Activated CD4-positive, alpha-beta T cell treated with anti-CD3 and anti-CD28 coated beads for 36 hours (primary cell): ENCODE measurements around the gene RPTOR. TPM values are rescaled to one million over a fixed set of nuclear protein-coding genes. Genes with fewer than 3 reads are reported as not detected.

Experiments used
- total RNA-seq, 2 experiments: library from RNA; stranded (reverse); gene quantifications; one replicate each; pipeline ENCODE4 v1.2.3, GENCODE V29; 2021

RPTOR gene
- total RNA-seq, 2 experiments from 2014 or later = 48.6 to 58.1 TPM

Other genes with a start within 250 kb of the RPTOR start
- gene ENDOV, start 129.7 kb upstream of the RPTOR start, total RNA-seq = 10 to 100 TPM; 12.3 to 13.0 TPM
- gene NPTX1, start 68.2 kb upstream of the RPTOR start, total RNA-seq = 10 to 100 TPM; 22.7 to 27.5 TPM